G401.6 (cell line): Measurements from ENCODE around the gene ZNF609.
"Not testable (repeated sequence)": the region's sequence is repeated elsewhere in the genome, so short reads cannot be mapped to it uniquely, and the experiment has no call there.

Experiments used
- FAIRE-seq: peaks from 2 replicates; lab custom pipeline; 2012; peaks lifted over from hg19 to GRCh38; lab: Jason Lieb, UNC

ZNF609 gene

GRCh38 chr15:64459066-64459781, 1.2 kb upstream of the ZNF609 start:
- FAIRE-seq: no peak

- peak; percentile 15 for FAIRE-seq
These were observed 644 bp downstream of the ZNF609 start for GRCh38 chr15:64460724-64461720.

DNA sequence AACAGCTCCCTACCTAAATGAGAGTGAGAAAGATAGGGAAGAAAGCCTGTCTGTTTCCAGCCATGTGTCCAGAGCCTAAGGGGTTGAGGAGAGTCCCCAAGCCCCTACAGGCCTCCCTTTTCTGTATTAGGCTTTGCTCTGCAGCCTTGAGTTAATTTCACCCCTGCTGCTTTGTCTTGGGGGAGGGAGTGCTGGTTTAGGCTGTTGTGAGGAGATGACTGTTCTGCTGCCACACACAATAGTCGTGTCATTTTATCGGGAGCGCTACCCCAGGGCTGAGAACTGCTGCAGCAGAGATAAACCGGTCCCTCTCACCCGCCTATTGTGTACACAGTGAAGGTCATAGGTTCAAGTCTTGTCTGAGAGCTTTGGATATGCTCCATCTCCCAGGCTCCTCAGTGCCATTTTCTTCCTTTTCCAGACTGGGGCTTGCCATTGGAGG, 1.4 kb downstream of the ZNF609 start:
- FAIRE-seq: no peak

DNA sequence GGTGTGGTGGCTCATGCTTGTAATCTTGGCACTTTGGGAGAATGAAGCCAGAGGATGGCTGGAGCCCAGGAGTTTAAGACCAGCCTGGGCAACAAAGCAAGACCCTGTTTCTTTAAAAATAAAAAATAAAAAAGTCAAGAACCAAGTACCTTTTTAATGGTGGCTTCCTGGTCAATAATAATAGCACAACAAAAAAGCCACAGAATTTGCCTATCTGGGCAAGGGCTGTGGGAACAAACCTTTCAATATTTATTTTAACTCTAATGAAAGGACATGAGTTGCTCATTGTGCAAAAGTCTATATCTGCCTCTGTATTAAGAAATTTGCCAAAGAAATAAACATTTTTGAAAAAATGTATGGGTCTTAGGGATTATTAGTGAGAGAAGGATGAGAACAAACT, 2.1 kb downstream of the ZNF609 start:
- no peak for FAIRE-seq

- no peak for FAIRE-seq
These were observed 4.1 kb downstream of the ZNF609 start for GRCh38 chr15:64464276-64465005.

DNA sequence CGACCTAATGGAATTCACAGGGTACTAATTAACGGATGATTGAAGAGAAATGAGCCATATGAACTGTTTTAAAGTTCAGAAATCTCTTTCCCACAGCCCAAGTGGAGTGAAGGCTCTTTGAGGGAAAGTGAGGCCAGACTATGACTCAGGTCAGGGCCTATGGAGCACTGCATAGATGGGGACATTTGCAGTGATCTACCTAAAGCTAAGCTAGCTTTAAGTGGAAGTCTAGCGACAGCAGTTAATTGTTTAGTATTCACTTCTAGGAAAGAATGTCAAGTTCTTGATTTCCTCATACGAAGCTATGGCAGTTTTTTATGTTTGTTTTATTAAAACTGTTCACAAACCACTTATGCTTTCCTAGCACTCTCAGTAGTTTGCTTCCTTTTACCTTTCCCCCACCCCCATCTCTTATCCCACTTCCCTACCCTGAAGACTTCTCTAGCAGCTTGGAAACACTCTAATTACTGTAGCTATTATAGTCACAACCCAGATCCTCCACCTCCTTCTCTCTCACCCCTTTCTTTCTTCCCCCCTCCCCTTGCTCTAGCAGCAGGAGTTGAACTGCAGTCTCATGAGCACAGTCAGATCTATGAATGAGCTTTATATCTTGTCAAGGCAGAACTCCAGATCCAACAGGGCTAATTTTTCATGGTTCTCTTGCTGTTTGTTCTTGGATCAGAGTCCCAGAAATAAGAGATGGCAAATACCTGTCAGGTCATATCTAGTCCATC, 6.2 kb downstream of the ZNF609 start:
- no peak for FAIRE-seq

GRCh38 chr15:64472161-64472560, 11.8 kb downstream of the ZNF609 start:
- FAIRE-seq: no peak

GRCh38 chr15:64474846-64475245, 14.5 kb downstream of the ZNF609 start:
- FAIRE-seq: no peak

DNA sequence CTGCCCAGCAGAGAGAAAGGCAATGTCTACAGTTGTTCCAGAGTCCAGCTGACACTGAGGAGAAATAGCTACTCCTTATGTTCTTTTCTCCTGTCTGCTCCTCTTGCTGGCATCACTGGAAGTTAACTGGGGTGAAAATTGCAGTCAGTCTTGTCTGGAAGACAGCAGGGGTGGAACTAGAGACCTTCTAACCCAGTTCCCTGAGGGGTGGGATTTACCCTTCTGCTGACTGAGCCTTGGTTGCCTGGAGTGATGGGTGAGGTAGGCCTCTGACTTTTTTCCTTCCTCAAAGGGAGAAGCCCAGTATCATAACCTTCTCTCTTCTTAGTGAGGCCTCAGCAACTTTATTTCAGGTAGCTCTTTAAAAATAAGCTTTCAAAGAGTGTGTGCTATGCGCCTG, 16.2 kb downstream of the ZNF609 start:
- no peak for FAIRE-seq

DNA sequence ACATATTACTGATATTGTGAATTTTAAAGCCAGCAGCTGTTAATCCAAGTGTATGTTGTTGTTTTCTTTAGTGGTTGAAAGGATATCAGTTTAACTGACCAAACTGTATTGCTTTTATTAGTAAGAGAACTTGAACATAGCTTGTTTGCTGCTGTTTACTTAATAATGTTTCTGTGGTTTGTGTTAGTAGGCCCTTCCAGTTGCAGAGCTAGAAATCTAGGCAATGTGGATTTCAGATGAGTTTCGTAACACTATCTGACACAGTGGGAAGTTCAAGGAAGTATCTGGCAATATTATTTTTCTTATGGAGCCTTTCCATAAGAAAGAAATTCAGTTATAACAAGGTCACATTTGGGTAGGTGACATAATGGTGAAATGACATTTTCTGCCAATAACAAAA, 18.5 kb downstream of the ZNF609 start:
- FAIRE-seq: no peak

GRCh38 chr15:64480891-64481290, 20.5 kb downstream of the ZNF609 start:
- FAIRE-seq: no peak

GRCh38 chr15:64483749-64484148, 23.4 kb downstream of the ZNF609 start:
- no peak for FAIRE-seq

DNA sequence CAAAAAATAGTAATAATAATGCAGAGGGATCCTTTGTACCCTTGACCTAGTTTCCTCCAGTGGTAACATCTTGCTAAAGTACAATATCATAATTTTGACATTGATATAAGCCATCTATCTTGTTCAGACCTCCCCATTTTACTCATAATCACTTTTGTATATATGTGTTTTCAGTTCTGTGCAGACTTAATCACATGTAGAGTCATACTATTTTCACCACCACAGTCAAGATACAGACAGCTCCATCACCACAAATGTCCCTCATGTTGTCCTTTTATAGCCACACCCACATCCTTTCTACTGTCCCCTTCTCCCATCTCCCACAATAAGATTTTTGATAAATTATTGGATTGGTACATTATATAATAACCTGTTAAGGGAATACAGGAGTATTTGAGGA, 25.4 kb downstream of the ZNF609 start:
- FAIRE-seq: no peak

DNA sequence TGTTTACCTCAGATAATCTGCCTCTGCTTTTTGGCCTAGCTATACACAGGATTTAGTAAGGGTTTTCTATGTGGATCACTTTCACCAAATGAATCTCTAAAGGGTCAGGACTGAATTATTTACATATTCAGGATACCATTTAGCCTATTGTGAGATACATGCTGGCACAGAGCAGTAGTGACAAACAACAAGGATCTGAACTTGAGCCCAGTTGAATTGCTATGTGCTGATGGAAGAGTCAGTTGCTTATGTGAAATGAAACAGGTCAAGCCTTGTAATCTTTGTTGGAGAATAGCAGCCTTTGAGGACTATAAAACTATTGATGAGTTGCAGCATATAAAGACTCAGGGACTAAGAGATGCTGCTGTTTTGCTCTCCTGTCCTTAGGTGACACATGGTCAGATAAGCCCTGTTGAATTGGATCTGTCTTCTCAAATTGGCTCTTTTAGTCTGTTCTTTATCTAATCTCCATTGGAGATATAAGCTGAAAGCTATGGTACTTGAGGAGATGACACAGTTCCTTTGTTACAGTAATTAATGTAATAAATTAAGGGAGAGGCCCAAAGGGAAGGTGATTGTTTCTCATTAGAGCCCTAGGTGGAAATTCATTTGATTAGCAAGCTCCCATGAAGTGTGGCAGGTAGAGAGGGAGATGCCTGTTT, 30.4 kb downstream of the ZNF609 start:
- FAIRE-seq: no peak

DNA sequence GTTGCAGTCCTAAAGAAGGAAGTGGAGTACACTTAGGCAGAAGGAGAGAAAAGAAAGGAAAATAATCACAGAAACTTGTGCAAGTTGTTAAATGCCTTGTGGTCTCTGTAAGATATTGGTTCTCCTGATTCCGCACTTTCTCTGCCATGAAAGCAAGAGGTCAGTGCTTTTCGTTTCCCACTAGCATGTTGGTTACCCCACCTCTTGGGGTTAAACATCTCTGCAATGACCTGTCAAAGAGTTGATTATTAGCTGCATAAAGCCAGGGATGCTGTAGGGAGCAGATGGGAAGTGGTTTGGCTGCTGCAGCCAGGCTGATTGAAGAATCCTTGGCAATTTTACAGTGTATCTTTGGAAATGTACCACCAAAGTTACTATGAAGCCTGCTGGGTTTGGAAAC, 33.3 kb downstream of the ZNF609 start:
- FAIRE-seq: no peak

- FAIRE-seq: not testable (repeated sequence)
These were observed 35.6 kb downstream of the ZNF609 start for GRCh38 chr15:64495968-64496367.

DNA sequence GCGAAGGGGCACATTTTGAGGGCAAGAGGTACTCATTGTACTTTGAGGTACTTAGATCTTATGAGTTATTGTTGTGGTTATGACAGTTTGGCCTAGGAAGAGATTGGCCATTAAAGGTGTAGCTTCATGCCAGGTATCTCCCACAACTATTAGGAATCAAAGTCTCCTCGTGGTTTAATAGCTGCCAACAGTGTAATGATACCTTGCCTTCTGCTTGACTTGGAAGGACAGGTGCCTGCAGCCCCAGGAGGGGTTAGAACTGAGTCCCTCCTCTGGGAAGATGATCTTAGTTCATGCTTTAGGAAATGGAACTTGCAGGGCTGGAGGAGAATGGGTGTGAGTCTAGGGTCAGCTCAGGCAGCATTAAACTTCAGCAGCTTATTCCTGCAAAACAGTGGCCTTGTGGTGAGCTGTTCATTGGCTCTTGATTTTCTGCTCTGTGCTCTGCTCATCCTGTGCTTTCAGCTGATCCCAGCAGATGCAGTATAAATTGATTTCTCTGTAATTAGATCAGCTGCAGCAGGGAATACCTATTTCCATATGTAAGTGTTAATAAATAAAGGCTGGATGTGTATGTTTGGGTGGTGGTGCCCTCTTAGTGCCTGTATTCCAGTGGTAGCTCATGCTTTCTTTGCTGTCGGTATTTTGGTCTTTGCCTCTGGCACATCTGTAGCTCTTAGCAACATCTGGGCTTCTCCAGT, 40.5 kb downstream of the ZNF609 start:
- FAIRE-seq: no peak

GRCh38 chr15:64501396-64501715, 41.0 kb downstream of the ZNF609 start:
- FAIRE-seq: no peak

DNA sequence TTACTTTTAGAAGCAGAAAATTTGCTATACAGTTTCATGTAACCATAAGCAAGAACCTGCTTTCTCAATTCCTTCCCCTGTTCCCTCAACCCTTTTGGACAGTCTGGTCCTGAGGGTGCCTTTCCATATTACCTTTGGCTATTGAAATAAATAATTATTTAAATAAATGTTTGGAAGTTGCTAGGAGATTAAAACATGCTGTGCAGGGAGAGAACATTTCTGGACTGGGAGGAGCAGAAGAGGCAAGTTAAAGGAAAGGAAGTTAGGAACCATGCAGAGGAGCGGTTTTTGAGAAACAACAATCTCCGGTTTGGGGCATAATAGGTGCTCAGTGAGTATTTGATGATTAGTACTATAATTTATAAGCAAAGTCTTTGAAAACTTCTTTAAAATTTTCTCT, 41.8 kb downstream of the ZNF609 start:
- FAIRE-seq: no peak

DNA sequence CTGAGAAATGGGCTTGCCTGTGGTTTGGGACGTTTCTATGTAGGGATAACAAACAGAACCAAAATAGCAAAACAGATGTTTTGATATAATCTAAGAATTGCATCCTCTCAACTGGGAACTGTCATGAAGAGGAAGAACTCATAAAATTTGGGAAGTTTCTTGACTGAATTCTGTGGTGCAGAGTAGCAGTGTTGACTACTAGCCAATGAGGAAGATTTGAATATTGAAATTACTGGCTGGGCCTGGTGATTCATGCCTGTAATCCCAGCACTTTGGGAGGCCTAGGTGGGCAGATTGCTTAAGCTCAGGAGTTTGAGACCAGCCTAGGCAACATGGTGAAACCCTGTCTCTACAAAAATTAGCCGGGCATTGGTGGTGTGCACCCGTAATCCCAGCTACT, 42.2 kb downstream of the ZNF609 start:
- no peak for FAIRE-seq

DNA sequence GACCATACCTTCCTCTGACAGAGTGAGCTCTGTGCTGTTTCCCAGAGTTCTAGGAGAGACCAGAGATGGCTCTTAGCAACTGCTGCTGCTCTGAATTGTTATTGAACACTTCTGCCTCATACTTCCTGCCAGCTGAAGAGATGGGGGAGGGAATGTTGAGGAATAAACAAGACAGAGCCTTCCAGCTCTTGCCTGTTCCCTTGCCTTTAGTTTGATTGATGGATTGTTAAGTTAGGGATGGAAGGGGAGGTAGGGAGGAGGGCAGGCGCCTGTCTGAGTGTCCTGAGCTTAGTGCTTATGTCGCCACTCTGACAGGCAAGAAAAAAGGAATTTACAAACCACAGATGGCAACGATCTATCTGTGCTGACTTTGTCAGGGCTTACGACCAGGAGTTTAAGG, 42.8 kb downstream of the ZNF609 start:
- no peak for FAIRE-seq
